GM12878 (cell line): ENCODE results near the gene PTPN14. TPM values are rescaled to one million over a fixed set of nuclear protein-coding genes. Genes with fewer than 3 reads are reported as not detected.

Experiments
- ATAC-seq: fragments of 200-7000 bp; cut with Tn5 transposase; 3 replicates; pipeline ENCODE4 v1.9.1; 2020; ENCODE audit warnings: mild to moderate bottlenecking, moderate library complexity
- BruUV-seq: library from RNA; stranded (reverse); fragments of 400-500 nt; replicated peaks from 2 replicates; lab custom pipeline; 2021; lab: Mats Ljungman, UMichigan
- CTCF ChIA-PET: fragments of 300-600 bp; sonication (Branson Sonifier 250); formaldehyde crosslinking; extraction: SDS; loops from one replicate; lab custom pipeline; 2021; ENCODE audit warnings: inconsistent platforms; lab: Yijun Ruan, JAX
- POLR2A ChIA-PET: fragments of 350-600 bp; formaldehyde crosslinking; extraction: SDS; loops from one replicate; lab custom pipeline; 2021; ENCODE audit warnings: inconsistent platforms; lab: Charles Lee
- RAD21 ChIA-PET: fragments of 300-600 bp; sonication (Branson Sonifier 250); formaldehyde crosslinking; loops from one replicate; lab custom pipeline; 2023; ENCODE audit warnings: antibody characterized with exemption; ENCODE audit not compliant: unreplicated experiment; lab: Charles Lee
- SMC1A ChIA-PET: fragments of 300-600 bp; sonication (Branson Sonifier 250); formaldehyde crosslinking; loops from one replicate; lab custom pipeline; 2023; ENCODE audit not compliant: unreplicated experiment, uncharacterized antibody; lab: Charles Lee
- DNase-seq: peaks from one replicate; pipeline ENCODE4 v3.0.0-alpha.2; 2011; ENCODE audit warnings: low read depth, low spot score
- FAIRE-seq: peaks from 3 replicates; lab custom pipeline; 2011; peaks lifted over from hg19 to GRCh38; lab: Jason Lieb, UNC
- H2AFZ ChIP-seq: 2 replicates; pipeline ENCODE4 v1.6.0; 2011; ENCODE audit warnings: low read depth, low read length, control low read depth; ENCODE audit not compliant: control insufficient read depth
- H3K27ac ChIP-seq: 2 replicates; pipeline ENCODE4 v1.5.1; 2011; ENCODE audit warnings: control low read depth; ENCODE audit not compliant: control insufficient read depth, insufficient read depth
- H3K27me3 ChIP-seq, 2 experiments: replicated peaks in 1 of 2; 2 replicates each; pipeline versions ENCODE4 v1.6.0 to v1.6.1; 2011; ENCODE audit warnings: low read length in 1 of 2; ENCODE audit not compliant: control insufficient read depth in 2 of 2, insufficient read depth in 2 of 2
- H3K36me3 ChIP-seq, 2 experiments: 2 replicates each; pipeline ENCODE4 v1.5.1; 2011; ENCODE audit warnings: low read length in 1 of 2; ENCODE audit not compliant: control insufficient read depth in 2 of 2, insufficient read depth in 2 of 2
- H3K4me1 ChIP-seq: 2 replicates; pipeline ENCODE4 v1.6.1; 2011; ENCODE audit warnings: mild to moderate bottlenecking, low read length, moderate library complexity, mixed read lengths; ENCODE audit not compliant: control insufficient read depth, insufficient read depth
- H3K4me2 ChIP-seq: 2 replicates; pipeline ENCODE4 v1.6.0; 2011; ENCODE audit warnings: control low read depth; ENCODE audit not compliant: control insufficient read depth, insufficient read depth
- H3K4me3 ChIP-seq: fragments of 200-600 bp; sonication (generic); 2 replicates; pipeline ENCODE4 v1.5.1; 2016
- H3K79me2 ChIP-seq: 2 replicates; pipeline ENCODE4 v1.6.0; 2011; ENCODE audit warnings: low read length; ENCODE audit not compliant: control insufficient read depth, insufficient read depth
- H3K9ac ChIP-seq: 2 replicates; pipeline ENCODE4 v1.8.0; 2011; ENCODE audit warnings: low read length, control low read depth, mixed read lengths; ENCODE audit not compliant: control insufficient read depth, insufficient read depth
- H3K9me3 ChIP-seq: replicated peaks from 3 replicates; pipeline ENCODE4 v1.5.1; 2011; ENCODE audit warnings: mild to moderate bottlenecking, low read length; ENCODE audit not compliant: control insufficient read depth, insufficient read depth
- H4K20me1 ChIP-seq: 2 replicates; pipeline ENCODE4 v1.6.0; 2011; ENCODE audit not compliant: control insufficient read depth, insufficient read depth
- FOS ChIP-seq: IDR thresholded peaks from 3 replicates; pipeline ENCODE4 v1.6.1; 2011; ENCODE audit warnings: borderline replicate concordance; ENCODE audit not compliant: insufficient read length; ENCODE audit errors: extremely low read depth
- NBN ChIP-seq: fragments of 450-650 bp; IDR thresholded peaks from 2 replicates; pipeline ENCODE4 v1.6.1; 2016
- RAD21 ChIP-seq: IDR thresholded peaks from 2 replicates; pipeline ENCODE4 v1.6.1; 2011; ENCODE audit warnings: mild to moderate bottlenecking, low read depth, low read length, moderate library complexity; ENCODE audit not compliant: insufficient read depth
- RCOR1 ChIP-seq: conservative IDR thresholded peaks from 2 replicates; pipeline ENCODE4 v1.6.1; 2012; ENCODE audit warnings: low read depth, low read length, improper control_type of control experiment
- TAF1 ChIP-seq: IDR thresholded peaks from 2 replicates; pipeline ENCODE4 v1.6.1; 2011; ENCODE audit warnings: mild to moderate bottlenecking, low read depth, low read length, borderline replicate concordance
- ZBTB11 ChIP-seq: fragments of 450-650 bp; formaldehyde crosslinking; IDR thresholded peaks from 2 replicates; pipeline ENCODE4 v1.5.0; 2022; ENCODE audit warnings: mild to moderate bottlenecking, missing genetic modification characterization
- ZNF217 ChIP-seq: fragments of 450-650 bp; IDR thresholded peaks from 2 replicates; pipeline ENCODE4 v1.6.1; 2017; ENCODE audit warnings: antibody characterized with exemption, mild to moderate bottlenecking
- ZNF384 ChIP-seq: IDR thresholded peaks from 2 replicates; pipeline ENCODE4 v1.6.1; 2012; ENCODE audit warnings: low read depth, mild to moderate bottlenecking, low read length, improper control_type of control experiment, borderline replicate concordance
- ZNF592 ChIP-seq: fragments of 450-650 bp; IDR thresholded peaks from 2 replicates; pipeline ENCODE4 v1.6.1; 2017; ENCODE audit warnings: mild to moderate bottlenecking, moderate library complexity
- ZSCAN29 ChIP-seq: fragments of 450-650 bp; IDR thresholded peaks from 2 replicates; pipeline ENCODE4 v1.6.1; 2017; ENCODE audit warnings: mild to moderate bottlenecking, moderate library complexity
- WGBS: methylation state at CpG from one replicate; pipeline ENCODE4 v1.1.6; 2016; ENCODE audit warnings: low lambda C conversion rate; ENCODE audit not compliant: insufficient replicate concordance, insufficient coverage; ENCODE audit errors: missing lambda C conversion rate; 5-methylcytosine and 5-hydroxymethylcytosine counted together
- in situ Hi-C: fragments of 300-500 bp; cut with MboI; formaldehyde crosslinking; loops from 9 replicates; pipeline ENCODE4 v1.14.3; 2018; ENCODE audit warnings: mixed read lengths
- intact Hi-C: fragments of 100-400 bp; cut with micrococcal nuclease; formaldehyde crosslinking; loops from one replicate; pipeline ENCODE4 v1.14.2; 2022; ENCODE audit not compliant: unreplicated experiment
- polyA plus RNA-seq, 11 experiments: library from polyadenylated mRNA; depleted of rRNA in 4 of 11; unstranded in 6 of 11; stranded (reverse) in 5 of 11; fragments of >200 nt; fragmentation: Nextera tagmentation in 4 of 11; fragmentation: Illumina TruSeq in 1 of 11; extraction: Ambion mirVana in 4 of 11; extraction: Trizol in 1 of 11; gene quantifications; 1 replicate in 1 of 11; 2 replicates in 10 of 11; pipeline versions ENCODE4 v1.2.1 to v1.2.3, GENCODE V29; 2011 to 2016; ENCODE audit warnings: inconsistent platforms in 2 of 11, missing spikeins in 2 of 11, low read depth in 1 of 11
- total RNA-seq, 4 experiments: library from RNA; depleted of rRNA in 3 of 4; stranded (reverse); fragments of >200 nt in 3 of 4; fragmentation: Illumina TruSeq in 1 of 4; extraction: Trizol in 1 of 4; gene quantifications; 2 replicates each; pipeline versions ENCODE4 v1.2.1 to v1.2.3, GENCODE V29; 2013 to 2021
- TF ChIP-seq, protein P1 (sequence below): fragments of 450-650 bp; IDR thresholded peaks from 2 replicates; pipeline ENCODE4 v1.6.1; 2018; ENCODE audit warnings: borderline replicate concordance, mild to moderate bottlenecking; ENCODE audit not compliant: partially characterized antibody

Gene PTPN14
- total and polyA plus RNA-seq, 10 of the 15 experiments (the other 5 are each of a cell fraction or from before 2014, with no cell fraction given): 0.05 to 5.1 (median 0.44) TPM

GRCh38 chr1:214425716-214426425 lies 125.5 kb downstream of the PTPN14 start:
- Histone ChIP-seq H4K20me1 (no peaks in the 10 kb centered on the region), H3K27me3 (no peaks in the 10 kb centered on the region), H3K4me2 (no peak overlapping the region), H3K36me3 (no peaks in the 10 kb centered on the region), H2AFZ (no peak overlapping the region), H3K79me2 (no peaks in the 10 kb centered on the region), H3K9me3 (no peaks in the 10 kb centered on the region; the same call in 2 of the 3 replicates), H3K4me1 (peaks cover 7% of the 10 kb centered on the region), H3K9ac (no peak overlapping the region), H3K4me3 (no peak overlapping the region), H3K27ac (no peak overlapping the region)
- WGBS: 51% methylated on average over 4 of the region's 5 CpGs
- in situ Hi-C loops: no loop called here
- no TSS peak for BruUV-seq
- no peak for ATAC-seq
- no peak for FAIRE-seq
- POLR2A ChIA-PET: interaction anchor here (0.7 kb wide), 1 partner anchor 1375 kb away, joined by 13 read pairs; the partner anchor contains the start of gene RPS6KC1
- TF ChIP-seq ZBTB11: no peak
- no peak for TF ChIP-seq ZNF217
- no peak for TF ChIP-seq NBN
- TF ChIP-seq FOS: no peak
- TF ChIP-seq ZNF592: no peak
- TF ChIP-seq RAD21: no peak
- no peak for TF ChIP-seq ZSCAN29
- TF ChIP-seq, protein P1, sequence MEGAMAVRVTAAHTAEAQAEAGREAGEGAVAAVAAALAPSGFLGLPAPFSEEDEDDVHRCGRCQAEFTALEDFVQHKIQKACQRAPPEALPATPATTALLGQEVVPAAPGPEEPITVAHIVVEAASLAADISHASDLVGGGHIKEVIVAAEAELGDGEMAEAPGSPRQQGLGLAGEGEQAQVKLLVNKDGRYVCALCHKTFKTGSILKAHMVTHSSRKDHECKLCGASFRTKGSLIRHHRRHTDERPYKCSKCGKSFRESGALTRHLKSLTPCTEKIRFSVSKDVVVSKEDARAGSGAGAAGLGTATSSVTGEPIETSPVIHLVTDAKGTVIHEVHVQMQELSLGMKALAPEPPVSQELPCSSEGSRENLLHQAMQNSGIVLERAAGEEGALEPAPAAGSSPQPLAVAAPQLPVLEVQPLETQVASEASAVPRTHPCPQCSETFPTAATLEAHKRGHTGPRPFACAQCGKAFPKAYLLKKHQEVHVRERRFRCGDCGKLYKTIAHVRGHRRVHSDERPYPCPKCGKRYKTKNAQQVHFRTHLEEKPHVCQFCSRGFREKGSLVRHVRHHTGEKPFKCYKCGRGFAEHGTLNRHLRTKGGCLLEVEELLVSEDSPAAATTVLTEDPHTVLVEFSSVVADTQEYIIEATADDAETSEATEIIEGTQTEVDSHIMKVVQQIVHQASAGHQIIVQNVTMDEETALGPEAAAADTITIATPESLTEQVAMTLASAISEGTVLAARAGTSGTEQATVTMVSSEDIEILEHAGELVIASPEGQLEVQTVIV: no peak
- no peak for TF ChIP-seq RCOR1
- TF ChIP-seq TAF1: no peak
- TF ChIP-seq ZNF384: no peak
- CTCF ChIA-PET: no interaction called here
- intact Hi-C loops: no loop called here
- DNase-seq: no peak
- RAD21 ChIA-PET: no interaction called here
- SMC1A ChIA-PET: no interaction called here
